NCI-H524 treated with DMSO at 0.1 percent for 48 hours (cell line): Measurements from ENCODE around the gene RSPH9.

Source experiments
- DNase-seq: peaks from one replicate; lab custom pipeline; 2025; lab: John Stamatoyannopoulos, UW

The RSPH9 gene

DNA sequence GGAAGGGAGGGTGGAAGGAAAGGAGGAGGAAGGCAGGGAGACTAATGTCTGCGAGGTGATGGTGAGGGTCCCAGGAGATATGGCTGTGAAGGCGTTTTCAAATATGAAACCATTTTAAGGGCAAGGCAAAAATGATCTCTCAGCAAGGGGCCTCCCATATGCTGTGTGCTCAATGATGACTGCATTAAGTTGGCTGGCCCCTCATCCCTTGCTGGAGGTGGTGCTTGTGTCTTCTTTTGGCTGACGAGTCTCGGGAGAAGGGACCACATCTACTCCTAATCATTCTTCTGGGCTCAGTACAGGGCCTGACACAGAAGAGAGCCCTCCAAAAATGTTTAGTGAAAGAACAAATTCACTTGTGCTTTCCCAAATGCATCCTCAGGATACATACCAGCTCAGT lies 65.7 kb downstream of the RSPH9 start:
- no peak for DNase-seq

DNA sequence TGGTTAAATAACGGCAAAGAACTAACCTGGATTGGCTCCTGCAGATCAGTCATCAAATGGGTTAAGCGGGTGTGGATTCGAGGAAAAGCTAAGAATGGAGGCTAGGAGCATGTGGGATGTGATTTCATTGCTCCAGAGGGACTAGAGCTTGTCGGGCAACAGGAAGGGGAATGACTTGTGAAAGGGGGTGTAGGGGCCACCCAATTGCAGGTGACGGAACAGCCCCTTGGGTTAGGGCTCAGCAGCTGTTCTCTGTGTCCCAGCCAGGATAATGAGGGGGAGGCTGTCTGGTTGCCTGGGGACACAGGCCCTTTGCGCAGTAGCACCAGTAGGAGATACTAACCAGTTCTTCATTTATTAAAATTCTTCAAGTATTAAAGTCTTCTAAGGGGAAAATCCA lies 67.7 kb downstream of the RSPH9 start:
- no peak for DNase-seq

DNA sequence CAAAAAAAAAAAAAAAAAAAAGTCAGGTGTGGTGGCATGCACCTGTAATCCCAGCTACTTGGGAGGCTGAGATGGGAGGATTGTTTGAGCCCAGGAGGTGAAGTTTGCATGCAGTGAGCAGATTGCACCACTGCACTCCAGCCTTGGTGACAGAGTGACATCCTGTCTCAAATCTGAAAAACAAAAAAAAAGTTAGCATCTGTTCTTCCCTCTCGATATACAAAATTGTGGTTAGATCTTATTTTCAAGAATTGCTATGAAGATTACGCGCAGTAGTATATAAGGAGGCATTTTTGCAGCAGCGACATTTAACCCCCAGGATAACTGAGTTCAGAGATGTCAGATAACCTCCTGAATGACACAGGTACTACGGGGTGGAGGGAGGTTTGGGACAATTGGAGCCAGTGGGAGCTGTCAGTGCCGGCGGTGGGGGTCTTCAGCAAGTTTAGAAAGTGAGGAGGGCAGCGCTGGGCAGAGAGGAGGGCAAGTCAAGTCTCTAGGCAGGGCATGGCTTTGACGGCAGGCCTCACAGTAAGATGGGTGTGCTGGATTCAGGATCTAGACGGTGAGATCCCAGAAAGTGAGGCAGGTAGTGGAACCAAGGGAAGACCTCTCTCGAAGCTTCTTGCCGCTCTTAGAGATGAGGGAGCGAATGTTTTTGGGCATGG lies 68.9 kb downstream of the RSPH9 start:
- DNase-seq = no peak

DNA sequence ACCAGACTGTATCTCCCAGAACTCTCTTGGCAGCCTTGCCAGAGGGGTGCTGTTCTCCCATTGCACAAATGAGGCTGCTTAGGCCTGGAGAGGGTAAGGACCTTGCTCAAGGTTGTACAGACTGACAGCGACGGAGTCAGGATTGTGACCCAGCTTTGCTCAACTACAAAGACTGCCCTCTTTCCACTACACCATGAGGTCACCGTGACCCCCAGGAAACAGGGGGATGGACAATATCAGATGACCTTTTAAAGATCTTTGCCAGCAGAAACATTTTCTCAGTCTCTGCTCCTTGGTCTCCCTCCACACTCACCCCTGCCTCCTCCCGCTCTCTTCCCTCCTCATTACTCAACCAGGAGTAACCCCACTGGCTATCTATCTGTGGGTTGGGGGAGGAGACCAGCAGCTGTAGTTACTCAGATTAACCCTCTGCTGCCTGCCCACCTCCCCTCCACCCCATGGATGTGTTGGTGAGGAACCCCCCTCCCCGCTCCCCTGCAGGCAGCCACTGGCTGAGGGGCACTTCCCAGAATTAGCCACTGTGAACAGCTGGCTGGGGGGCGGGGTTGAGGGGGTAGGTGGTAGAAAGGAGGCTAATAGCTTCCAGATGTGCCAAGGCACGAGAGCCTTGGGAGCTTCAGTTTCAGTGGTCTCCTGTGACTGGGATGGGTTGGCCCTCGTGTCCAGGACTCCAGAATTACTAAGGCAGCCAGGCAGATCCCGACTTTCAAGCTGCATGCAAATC lies 69.6 kb downstream of the RSPH9 start:
- DNase-seq = no peak

GRCh38 chr6:43715056-43715788 lies 70.4 kb downstream of the RSPH9 start:
- DNase-seq = no peak

DNA sequence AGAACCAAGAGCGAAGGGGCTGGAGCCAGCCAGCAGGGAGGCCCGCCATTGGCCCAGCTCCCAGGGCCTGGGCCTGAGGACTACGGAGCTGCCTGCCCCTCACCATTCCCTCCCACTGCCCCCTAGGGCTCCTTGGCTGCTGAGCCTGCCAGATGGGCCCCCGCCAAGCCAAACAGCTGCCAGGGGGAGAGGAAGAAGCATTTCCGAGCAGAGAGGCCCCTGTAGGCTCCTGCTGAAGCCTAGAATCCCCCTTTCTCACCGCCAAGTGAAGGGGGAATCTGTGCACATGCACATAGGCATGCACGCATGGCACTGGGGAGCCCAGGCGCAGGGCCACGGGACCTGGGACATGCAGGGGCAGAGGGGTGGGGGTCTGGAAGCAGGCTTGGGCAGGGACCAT lies 71.3 kb downstream of the RSPH9 start:
- DNase-seq = no peak

DNA sequence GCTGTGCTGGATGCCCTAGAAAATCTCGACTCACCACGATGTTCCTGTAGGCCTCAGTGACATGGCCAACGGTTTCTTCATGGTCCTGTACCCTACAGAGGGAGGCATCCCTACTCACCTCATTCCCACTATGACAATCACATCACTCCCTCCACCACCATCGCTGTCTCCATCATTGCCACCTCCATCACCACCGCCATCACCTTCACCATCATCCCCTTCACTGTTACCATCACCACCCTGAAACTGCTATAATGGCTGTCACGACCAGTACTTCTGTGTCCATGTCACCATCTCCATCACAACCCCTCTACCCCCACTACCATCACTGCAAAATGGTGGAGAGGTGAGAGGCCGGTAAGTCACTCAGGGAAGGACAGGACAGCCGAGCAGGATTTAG lies 72.6 kb downstream of the RSPH9 start:
- no peak for DNase-seq

DNA sequence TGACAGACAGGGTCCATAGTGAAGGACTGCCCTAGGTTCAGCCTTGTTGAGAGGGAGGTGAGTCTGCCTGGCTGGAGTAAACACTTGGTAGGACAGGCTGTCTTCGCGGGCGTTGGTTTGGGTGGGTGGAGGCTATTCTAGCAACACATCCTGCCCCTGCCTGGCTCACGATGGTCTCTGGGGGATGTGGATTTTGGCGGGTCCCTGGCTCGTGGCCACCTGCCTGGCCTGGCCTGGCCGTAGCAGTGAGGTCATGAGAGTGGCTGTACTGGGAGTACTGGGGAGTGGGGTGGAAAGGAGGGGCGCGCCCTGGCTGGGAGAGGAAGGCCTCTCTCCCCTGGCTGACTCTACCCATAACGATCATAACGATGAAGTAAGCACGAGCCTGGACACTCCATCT lies 73.0 kb downstream of the RSPH9 start:
- DNase-seq = no peak

- DNase-seq = no peak
Observed at GRCh38 chr6:43718387-43719105, 73.7 kb downstream of the RSPH9 start.

DNA sequence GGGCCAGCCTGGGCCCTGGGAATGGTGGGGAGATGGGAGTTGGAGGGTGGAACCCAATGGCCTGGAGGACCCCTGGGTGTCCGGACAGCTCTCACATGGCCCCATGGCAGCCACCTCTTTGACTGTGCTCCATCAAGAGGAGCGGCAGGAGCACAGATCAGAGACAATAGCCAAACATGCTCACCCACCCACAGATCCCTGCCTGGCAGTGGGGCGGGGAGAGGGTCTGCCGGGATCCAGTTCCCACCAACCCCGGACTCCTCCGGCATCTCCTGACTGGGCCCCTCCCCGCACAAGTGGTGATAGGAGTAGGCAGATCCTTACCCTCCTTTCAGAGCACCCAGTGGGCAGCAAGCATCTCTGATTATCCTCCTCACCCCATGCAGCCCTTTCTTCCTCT lies 74.7 kb downstream of the RSPH9 start:
- DNase-seq = no peak

DNA sequence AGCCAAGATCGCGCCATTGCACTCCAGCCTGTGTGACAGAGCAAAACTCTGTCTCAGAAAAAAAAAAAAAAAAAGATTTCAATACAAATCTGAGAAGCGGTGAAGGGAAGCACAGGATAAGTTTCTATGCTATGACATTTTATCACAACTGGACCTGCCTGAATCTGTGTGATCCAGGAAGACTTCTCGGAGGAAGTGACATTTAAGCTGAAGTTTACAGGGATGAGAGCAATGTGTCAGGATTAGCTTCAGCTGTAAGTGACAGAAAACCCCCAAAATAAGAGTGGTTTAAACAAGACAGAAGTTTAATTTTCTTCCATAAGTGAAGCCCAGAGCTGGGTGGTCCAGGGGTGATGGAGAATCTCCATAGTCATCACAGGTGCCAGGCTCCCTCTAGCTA lies 76.2 kb downstream of the RSPH9 start:
- DNase-seq = no peak
